K562 (cell line): ENCODE data around the gene PRKCE. TPM values are rescaled to one million over a fixed set of nuclear protein-coding genes. Genes with fewer than 3 reads are reported as not detected.

Experiments
- ATAC-seq: fragments of 200-7000 bp; cut with Tn5 transposase; 3 replicates; pipeline ENCODE4 v1.9.1; 2020; ENCODE audit warnings: moderate library complexity
- BruUV-seq: library from RNA; stranded (reverse); fragments of 400-500 nt; replicated peaks from 2 replicates; lab custom pipeline; 2021; lab: Mats Ljungman, UMichigan
- CTCF ChIA-PET: fragments of 300-600 bp; formaldehyde crosslinking; extraction: SDS; loops from one replicate; lab custom pipeline; 2021; ENCODE audit warnings: low intra/inter-chr PET ratio; lab: Yijun Ruan, JAX
- POLR2A ChIA-PET: fragments of 300-600, 350-650 bp; sonication (Branson Sonifier 250); formaldehyde crosslinking; extraction: SDS; loops from one replicate; lab custom pipeline; 2021; ENCODE audit warnings: antibody characterized with exemption, inconsistent platforms; lab: Yijun Ruan, JAX
- DNase-seq, 4 experiments: peaks; one replicate each; pipeline versions ENCODE4 v3.0.0 to v3.0.0-alpha.2; 2011 to 2018; ENCODE audit warnings: low spot score in 3 of 4, mixed read lengths in 3 of 4; ENCODE audit errors: extremely low read depth in 1 of 4
- FAIRE-seq: peaks from 2 replicates; lab custom pipeline; 2011; peaks lifted over from hg19 to GRCh38; lab: Jason Lieb, UNC
- H2AFZ ChIP-seq: 2 replicates; pipeline ENCODE4 v1.6.0; 2011; ENCODE audit warnings: low read depth, low read length, control low read depth, inconsistent platforms
- H3K27ac ChIP-seq: fragments of 200-600 bp; 3 replicates; pipeline ENCODE4 v1.8.0; 2011; ENCODE audit warnings: low read depth, mild to moderate bottlenecking, control low read depth, inconsistent platforms, low read length, moderate library complexity, mixed read lengths; ENCODE audit errors: extremely low read depth
- H3K27me3 ChIP-seq, 2 experiments: fragments of 300-600 bp in 1 of 2; 2 replicates in 1 of 2; 3 replicates in 1 of 2; pipeline versions ENCODE4 v1.6.0 to v1.8.0; 2011; ENCODE audit warnings: inconsistent platforms in 2 of 2, low read length in 2 of 2, mild to moderate bottlenecking in 1 of 2, mixed read lengths in 1 of 2, moderate library complexity in 1 of 2; ENCODE audit not compliant: control insufficient read depth in 2 of 2, insufficient read depth in 2 of 2
- H3K36me3 ChIP-seq: fragments of 300-600 bp; 3 replicates; pipeline ENCODE4 v1.8.0; 2011; ENCODE audit warnings: mild to moderate bottlenecking, low read length, inconsistent platforms; ENCODE audit not compliant: control insufficient read depth, insufficient read depth
- H3K4me1 ChIP-seq, 2 experiments: fragments of 200-600 bp in 1 of 2; replicated peaks in 1 of 2; 2 replicates in 1 of 2; 3 replicates in 1 of 2; pipeline versions ENCODE4 v1.5.1 to v1.8.0; 2011; ENCODE audit warnings: inconsistent platforms in 2 of 2, low read length in 2 of 2, mild to moderate bottlenecking in 1 of 2, mixed read lengths in 1 of 2, moderate library complexity in 1 of 2; ENCODE audit not compliant: control insufficient read depth in 2 of 2, insufficient read depth in 2 of 2
- H3K4me2 ChIP-seq: 2 replicates; pipeline ENCODE4 v1.6.1; 2011; ENCODE audit warnings: low read length, control low read depth, inconsistent platforms, mixed read lengths; ENCODE audit not compliant: insufficient read depth
- H3K4me3 ChIP-seq: fragments of 200-600 bp; sonication (generic), shearing (Covaris generic); 2 replicates; pipeline ENCODE4 v1.5.1; 2016; ENCODE audit warnings: control low read depth, inconsistent platforms
- H3K79me2 ChIP-seq: fragments of 200-600 bp; 3 replicates; pipeline ENCODE4 v1.8.0; 2011; ENCODE audit warnings: low read length, inconsistent platforms; ENCODE audit not compliant: control insufficient read depth, insufficient read depth
- H3K9ac ChIP-seq, 2 experiments: 2 replicates each; pipeline versions ENCODE4 v1.6.0 to v1.6.1; 2011; ENCODE audit warnings: low read depth in 2 of 2, low read length in 2 of 2, control low read depth in 1 of 2, inconsistent platforms in 1 of 2, mild to moderate bottlenecking in 1 of 2, mixed read lengths in 1 of 2; ENCODE audit not compliant: insufficient read depth in 1 of 2
- H3K9me1 ChIP-seq: one replicate; pipeline ENCODE4 v1.6.0; 2011; ENCODE audit warnings: inconsistent platforms, mild to moderate bottlenecking, low read length, moderate library complexity; ENCODE audit not compliant: control insufficient read depth, insufficient read depth
- H3K9me3 ChIP-seq: replicated peaks from 2 replicates; pipeline ENCODE4 v1.5.1; 2011; ENCODE audit warnings: low read depth, low read length, inconsistent platforms; ENCODE audit not compliant: control insufficient read depth, insufficient read depth
- H4K20me1 ChIP-seq: replicated peaks from 2 replicates; pipeline ENCODE4 v1.6.1; 2011; ENCODE audit warnings: low read length, inconsistent platforms, mixed read lengths; ENCODE audit not compliant: control insufficient read depth, insufficient read depth
- CBX8 ChIP-seq: fragments of 200-600 bp; sonication (generic); IDR thresholded peaks from 2 replicates; pipeline ENCODE4 v1.6.1; 2012; ENCODE audit warnings: borderline replicate concordance, mixed run types, low read depth, mild to moderate bottlenecking, moderate library complexity, mixed read lengths, low read length, control low read depth, inconsistent platforms; ENCODE audit not compliant: poor library complexity, severe bottlenecking; ENCODE audit errors: extremely low read depth
- PCBP2 ChIP-seq: fragments of 200-400 bp; formaldehyde crosslinking; IDR thresholded peaks from 2 replicates; pipeline ENCODE4 v1.6.1; 2018; ENCODE audit warnings: low read length, low read depth, mild to moderate bottlenecking, moderate library complexity; ENCODE audit not compliant: poor library complexity, severe bottlenecking
- RAD51 ChIP-seq: fragments of 450-650 bp; IDR thresholded peaks from 2 replicates; pipeline ENCODE4 v1.7.1; 2016; ENCODE audit warnings: low read depth, mild to moderate bottlenecking, borderline replicate concordance
- RHOXF2B ChIP-seq: fragments of 250-450 bp; sonication (Bioruptor Pico); conservative IDR thresholded peaks from 2 replicates; pipeline ENCODE4 v1.5.1; 2021
- SIN3A ChIP-seq, 2 experiments: fragments of 150-350 bp in 1 of 2; IDR thresholded peaks; 2 replicates each; pipeline ENCODE4 v1.6.1; 2011 to 2016; ENCODE audit warnings: borderline replicate concordance in 2 of 2, low read depth in 2 of 2, low read length in 2 of 2, mild to moderate bottlenecking in 2 of 2, moderate library complexity in 2 of 2; ENCODE audit not compliant: control insufficient read depth in 1 of 2
- SP2 ChIP-seq: IDR thresholded peaks from 2 replicates; pipeline ENCODE4 v1.6.1; 2011; ENCODE audit warnings: mild to moderate bottlenecking, low read depth, low read length, moderate library complexity; ENCODE audit not compliant: poor library complexity, severe bottlenecking; ENCODE audit errors: extremely low read depth
- SRSF9 ChIP-seq: fragments of 200-400 bp; formaldehyde crosslinking; IDR thresholded peaks from 2 replicates; pipeline ENCODE4 v1.6.1; 2017; ENCODE audit warnings: low read depth, low read length, borderline replicate concordance
- TARDBP ChIP-seq: fragments of 450-650 bp; IDR thresholded peaks from 2 replicates; pipeline ENCODE4 v1.6.1; 2016
- ZNF274 ChIP-seq: IDR thresholded peaks from 2 replicates; pipeline ENCODE4 v1.6.1; 2011; ENCODE audit warnings: low read depth, mild to moderate bottlenecking, low read length, moderate library complexity, borderline replicate concordance
- ZNF436 ChIP-seq: fragments of 250-450, 450-650 bp; sonication (Bioruptor Pico); formaldehyde crosslinking; IDR thresholded peaks from 2 replicates; pipeline ENCODE4 v1.7.0; 2020; ENCODE audit warnings: mild to moderate bottlenecking
- WGBS: fragments of 100-300 bp; shearing (Covaris generic); methylation state at CpG from one replicate; pipeline ENCODE4 v1.1.6; 2016; ENCODE audit warnings: low coverage, mixed read lengths; ENCODE audit not compliant: insufficient coverage; ENCODE audit errors: missing lambda C conversion rate; 5-methylcytosine and 5-hydroxymethylcytosine counted together
- in situ Hi-C: fragments of 300-500 bp; cut with MboI; formaldehyde crosslinking; loops from 4 replicates; pipeline ENCODE4 v1.15.0; 2018; ENCODE audit warnings: inconsistent platforms, mixed read lengths
- intact Hi-C: fragments of 100-400 bp; cut with micrococcal nuclease; formaldehyde crosslinking; loops from 2 replicates; pipeline ENCODE4 v1.14.2; 2022
- polyA plus RNA-seq, 8 experiments: library from polyadenylated mRNA; depleted of rRNA in 4 of 8; stranded (reverse) in 5 of 8; unstranded in 3 of 8; fragments of >200 nt; fragmentation: Nextera tagmentation in 2 of 8; fragmentation: Illumina TruSeq in 1 of 8; extraction: Ambion mirVana in 2 of 8; extraction: Trizol in 1 of 8; gene quantifications; 2 replicates each; pipeline versions ENCODE4 v1.2.1 to v1.2.3, GENCODE V29; 2011 to 2014; ENCODE audit warnings: inconsistent platforms in 1 of 8, missing spikeins in 1 of 8
- total RNA-seq, 7 experiments: library from RNA; depleted of rRNA in 6 of 7; stranded (reverse); fragments of >200 nt in 6 of 7; fragmentation: Illumina TruSeq in 2 of 7; extraction: Trizol in 2 of 7; gene quantifications; 2 replicates each; pipeline versions ENCODE4 v1.2.1 to v1.2.3, GENCODE V29; 2011 to 2021; ENCODE audit warnings: low replicate concordance in 1 of 7
- TF ChIP-seq, protein P1 (sequence below): fragments of 250-450 bp; sonication (Bioruptor Pico); IDR thresholded peaks from 2 replicates; pipeline ENCODE4 v1.8.0; 2022; ENCODE audit warnings: moderate library complexity, mild to moderate bottlenecking, inconsistent platforms
- TF ChIP-seq, protein P2 (sequence below), 3 experiments: IDR thresholded peaks in 2 of 3; conservative IDR thresholded peaks in 1 of 3; 2 replicates each; pipeline ENCODE4 v1.5.1; 2011 to 2012; ENCODE audit warnings: low read length in 3 of 3, mild to moderate bottlenecking in 3 of 3, control low read depth in 2 of 3, improper control_type of control experiment in 1 of 3, inconsistent platforms in 1 of 3, low read depth in 1 of 3, mixed read lengths in 1 of 3, moderate library complexity in 1 of 3; ENCODE audit not compliant: insufficient read depth in 2 of 3

The PRKCE gene
- total and polyA plus RNA-seq, 9 of the 15 experiments (the other 6 are each of a cell fraction or from before 2014, with no cell fraction given), result 0.06 to 1.0 (median 0.22) TPM; not detected in 1

DNA sequence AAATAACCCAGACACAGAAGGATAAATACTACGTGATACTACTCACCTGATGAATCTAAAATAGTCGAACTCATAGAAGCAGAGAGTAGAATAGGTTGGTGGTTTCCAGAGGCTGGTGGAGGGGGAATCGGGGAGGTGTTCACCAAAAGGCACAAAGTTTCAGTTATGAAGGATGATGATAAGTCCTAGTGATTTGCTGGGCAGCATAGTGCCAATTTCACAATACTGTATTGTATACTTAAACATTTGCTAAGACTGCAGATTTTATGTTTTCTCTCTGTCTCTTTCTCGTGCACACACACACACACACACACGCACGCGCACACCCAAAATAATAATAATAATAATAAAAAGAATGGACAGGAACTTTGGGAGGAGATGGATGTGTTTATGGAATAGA is 425.4 kb downstream of the PRKCE start:
- H4K20me1 ChIP-seq, result no peaks in the 10 kb centered on the region
- intact Hi-C loops (no loop called here), in situ Hi-C loops (no loop called here)
- no peak overlapping the region for H3K4me3 ChIP-seq
- ChIA-PET POLR2A (no interaction called here), CTCF (no interaction called here)
- H3K9me1 ChIP-seq, result no peaks in the 10 kb centered on the region
- H3K4me2 ChIP-seq, result no peak overlapping the region
- FAIRE-seq (no peak), DNase-seq (no peak), ATAC-seq (no peak)
- H3K79me2 ChIP-seq, result no peaks in the 10 kb centered on the region
- WGBS, result 6% methylated on average over 7 of the region's 7 CpGs
- peaks cover 32 to 36% of the 10 kb centered on the region in 2 experiments for H3K27me3 ChIP-seq
- H3K27ac ChIP-seq, result no peak overlapping the region
- no peaks in the 10 kb centered on the region for H3K4me1 ChIP-seq
- H2AFZ ChIP-seq, result no peak overlapping the region
- no peaks in the 10 kb centered on the region for H3K9me3 ChIP-seq
- BruUV-seq, result no TSS peak
- no peak overlapping the region for H3K9ac ChIP-seq
- no peaks in the 10 kb centered on the region for H3K36me3 ChIP-seq
- TF ChIP-seq, protein P1, sequence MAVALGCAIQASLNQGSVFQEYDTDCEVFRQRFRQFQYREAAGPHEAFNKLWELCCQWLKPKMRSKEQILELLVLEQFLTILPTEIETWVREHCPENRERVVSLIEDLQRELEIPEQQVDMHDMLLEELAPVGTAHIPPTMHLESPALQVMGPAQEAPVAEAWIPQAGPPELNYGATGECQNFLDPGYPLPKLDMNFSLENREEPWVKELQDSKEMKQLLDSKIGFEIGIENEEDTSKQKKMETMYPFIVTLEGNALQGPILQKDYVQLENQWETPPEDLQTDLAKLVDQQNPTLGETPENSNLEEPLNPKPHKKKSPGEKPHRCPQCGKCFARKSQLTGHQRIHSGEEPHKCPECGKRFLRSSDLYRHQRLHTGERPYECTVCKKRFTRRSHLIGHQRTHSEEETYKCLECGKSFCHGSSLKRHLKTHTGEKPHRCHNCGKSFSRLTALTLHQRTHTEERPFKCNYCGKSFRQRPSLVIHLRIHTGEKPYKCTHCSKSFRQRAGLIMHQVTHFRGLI, result no peak
- no peak for TF ChIP-seq SRSF9

DNA sequence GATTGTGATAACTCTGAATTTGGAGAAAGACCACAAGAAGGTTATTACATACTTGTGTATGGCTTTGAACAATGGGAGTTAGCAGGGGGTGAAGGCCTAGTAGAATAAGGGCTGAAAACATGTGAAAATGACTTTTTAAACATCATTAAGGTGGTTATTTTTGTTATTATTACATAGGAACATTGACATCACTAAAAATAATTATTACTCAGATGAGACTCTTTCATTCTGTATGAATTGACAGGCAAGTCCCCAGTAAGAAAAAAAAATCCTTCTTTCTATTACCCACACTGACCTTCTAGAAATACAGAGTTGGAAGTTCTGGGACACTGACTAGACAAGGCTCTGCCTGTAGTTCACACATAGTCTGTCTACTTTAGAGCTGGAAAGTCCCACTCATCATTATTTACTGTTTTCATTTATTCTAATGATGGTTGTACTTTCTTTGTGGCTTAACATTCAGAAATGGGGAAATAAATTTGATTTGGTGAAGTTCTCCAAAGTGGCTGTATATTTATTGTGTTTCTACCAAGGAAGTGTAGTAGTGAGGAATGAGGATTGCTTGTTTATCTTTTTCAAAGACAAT is 426.1 kb downstream of the PRKCE start:
- Histone ChIP-seq H3K4me3 (no peak overlapping the region), H3K36me3 (no peaks in the 10 kb centered on the region), H4K20me1 (no peaks in the 10 kb centered on the region), H3K4me2 (no peak overlapping the region), H2AFZ (no peak overlapping the region), H3K4me1 (no peaks in the 10 kb centered on the region), H3K9me1 (no peaks in the 10 kb centered on the region), H3K9me3 (no peaks in the 10 kb centered on the region), H3K27me3 (peaks cover 29 to 34% of the 10 kb centered on the region in 2 experiments), H3K9ac (no peak overlapping the region), H3K79me2 (no peaks in the 10 kb centered on the region), H3K27ac (no peak overlapping the region)
- POLR2A ChIA-PET, result interaction anchor here (1.4 kb wide), 1 partner anchor 12 kb away, joined by 3 read pairs; no protein-coding TSS in a partner anchor
- no peak for FAIRE-seq
- no TSS peak for BruUV-seq
- in situ Hi-C loops (no loop called here), intact Hi-C loops (no loop called here)
- no peak for ATAC-seq
- CTCF ChIA-PET, result no interaction called here
- no peak for DNase-seq
- TF ChIP-seq, protein P2, sequence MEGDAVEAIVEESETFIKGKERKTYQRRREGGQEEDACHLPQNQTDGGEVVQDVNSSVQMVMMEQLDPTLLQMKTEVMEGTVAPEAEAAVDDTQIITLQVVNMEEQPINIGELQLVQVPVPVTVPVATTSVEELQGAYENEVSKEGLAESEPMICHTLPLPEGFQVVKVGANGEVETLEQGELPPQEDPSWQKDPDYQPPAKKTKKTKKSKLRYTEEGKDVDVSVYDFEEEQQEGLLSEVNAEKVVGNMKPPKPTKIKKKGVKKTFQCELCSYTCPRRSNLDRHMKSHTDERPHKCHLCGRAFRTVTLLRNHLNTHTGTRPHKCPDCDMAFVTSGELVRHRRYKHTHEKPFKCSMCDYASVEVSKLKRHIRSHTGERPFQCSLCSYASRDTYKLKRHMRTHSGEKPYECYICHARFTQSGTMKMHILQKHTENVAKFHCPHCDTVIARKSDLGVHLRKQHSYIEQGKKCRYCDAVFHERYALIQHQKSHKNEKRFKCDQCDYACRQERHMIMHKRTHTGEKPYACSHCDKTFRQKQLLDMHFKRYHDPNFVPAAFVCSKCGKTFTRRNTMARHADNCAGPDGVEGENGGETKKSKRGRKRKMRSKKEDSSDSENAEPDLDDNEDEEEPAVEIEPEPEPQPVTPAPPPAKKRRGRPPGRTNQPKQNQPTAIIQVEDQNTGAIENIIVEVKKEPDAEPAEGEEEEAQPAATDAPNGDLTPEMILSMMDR (IDR thresholded peaks at IDR 0.05 in 2 of 3, conservative IDR thresholded peaks at IDR 0.05 in 1 of 3; ENCODE audit: insufficient read depth in 2 of 3, low read depth in 1 of 3, low read length in 3 of 3), result no peak
- TF ChIP-seq CBX8 (no peak), RHOXF2B (CRISPR knock-in tag) (no peak), ZNF274 (no peak), SP2 (no peak), TARDBP (no peak), RAD51 (no peak), ZNF436 (CRISPR knock-in tag) (no peak), PCBP2 (no peak), SIN3A (IDR thresholded peaks at IDR 0.05; ENCODE audit: borderline replicate concordance in 2 of 2, control insufficient read depth in 1 of 2, low read depth in 2 of 2, low read length in 2 of 2) (no peak)
